ENCODE results near the gene TAS1R3. TPM values are rescaled to one million over a fixed set of nuclear protein-coding genes. Genes with fewer than 3 reads are reported as not detected.
A peak's percentile ranks its signal among the peaks of the same experiment; 100 is the strongest.

Gene TAS1R3
- total RNA-seq, 1 donor = 0.09 TPM

DNA sequence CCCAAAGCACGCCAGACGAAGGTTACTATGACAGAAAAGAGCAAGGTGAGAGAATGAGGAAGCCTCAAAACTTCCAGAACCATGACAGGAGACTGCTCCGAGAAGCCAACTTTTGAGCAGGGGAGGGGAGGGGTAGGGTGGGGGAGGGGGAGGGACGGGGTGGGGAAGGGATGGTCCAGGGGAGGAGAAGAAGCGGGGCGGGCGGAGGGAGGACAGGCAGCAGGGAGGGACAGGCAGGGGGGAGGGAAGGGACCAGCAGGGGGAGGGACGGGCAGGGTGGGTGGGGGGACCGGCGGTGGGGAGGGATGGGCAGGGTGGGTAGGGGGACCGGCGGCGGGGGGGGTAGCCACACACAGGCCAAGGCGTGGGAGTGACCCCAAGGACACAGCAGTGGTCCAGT, 8.7 kb upstream of the TAS1R3 start:
- TF ChIP-seq, protein P1, sequence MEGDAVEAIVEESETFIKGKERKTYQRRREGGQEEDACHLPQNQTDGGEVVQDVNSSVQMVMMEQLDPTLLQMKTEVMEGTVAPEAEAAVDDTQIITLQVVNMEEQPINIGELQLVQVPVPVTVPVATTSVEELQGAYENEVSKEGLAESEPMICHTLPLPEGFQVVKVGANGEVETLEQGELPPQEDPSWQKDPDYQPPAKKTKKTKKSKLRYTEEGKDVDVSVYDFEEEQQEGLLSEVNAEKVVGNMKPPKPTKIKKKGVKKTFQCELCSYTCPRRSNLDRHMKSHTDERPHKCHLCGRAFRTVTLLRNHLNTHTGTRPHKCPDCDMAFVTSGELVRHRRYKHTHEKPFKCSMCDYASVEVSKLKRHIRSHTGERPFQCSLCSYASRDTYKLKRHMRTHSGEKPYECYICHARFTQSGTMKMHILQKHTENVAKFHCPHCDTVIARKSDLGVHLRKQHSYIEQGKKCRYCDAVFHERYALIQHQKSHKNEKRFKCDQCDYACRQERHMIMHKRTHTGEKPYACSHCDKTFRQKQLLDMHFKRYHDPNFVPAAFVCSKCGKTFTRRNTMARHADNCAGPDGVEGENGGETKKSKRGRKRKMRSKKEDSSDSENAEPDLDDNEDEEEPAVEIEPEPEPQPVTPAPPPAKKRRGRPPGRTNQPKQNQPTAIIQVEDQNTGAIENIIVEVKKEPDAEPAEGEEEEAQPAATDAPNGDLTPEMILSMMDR (IDR thresholded peaks at IDR 0.05; ENCODE audit: insufficient read depth, low read length) = no peak
- DNase-seq (ENCODE audit: low read depth) = no peak
- H3K4me3 ChIP-seq (ENCODE audit: low read depth, low read length) = no peak overlapping the region

DNA sequence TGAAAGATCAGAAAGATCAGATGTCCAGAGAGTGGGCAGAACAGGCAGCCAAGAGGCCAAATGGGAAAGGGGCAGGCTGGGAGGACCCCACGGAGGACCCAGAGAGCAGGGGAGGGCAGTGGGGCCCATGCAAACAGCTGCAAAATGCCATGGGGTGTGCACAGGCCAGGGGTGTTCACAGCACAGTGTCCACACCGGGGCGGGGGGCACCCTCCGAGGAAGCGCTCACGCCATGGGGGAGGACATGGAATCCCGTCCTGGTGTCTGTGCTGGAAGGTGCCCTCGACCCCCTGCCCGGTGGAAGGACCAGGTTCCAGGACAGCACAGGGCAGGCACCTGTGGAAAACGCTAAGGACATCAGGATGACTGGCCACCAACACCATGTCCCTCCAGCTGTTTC, 8.1 kb upstream of the TAS1R3 start:
- H3K4me3 ChIP-seq (ENCODE audit: low read depth, low read length) = peak overlapping the region; percentile 13
- TF ChIP-seq, protein P1 (IDR thresholded peaks at IDR 0.05; ENCODE audit: insufficient read depth, low read length) = no peak
- DNase-seq (ENCODE audit: low read depth) = no peak

DNA sequence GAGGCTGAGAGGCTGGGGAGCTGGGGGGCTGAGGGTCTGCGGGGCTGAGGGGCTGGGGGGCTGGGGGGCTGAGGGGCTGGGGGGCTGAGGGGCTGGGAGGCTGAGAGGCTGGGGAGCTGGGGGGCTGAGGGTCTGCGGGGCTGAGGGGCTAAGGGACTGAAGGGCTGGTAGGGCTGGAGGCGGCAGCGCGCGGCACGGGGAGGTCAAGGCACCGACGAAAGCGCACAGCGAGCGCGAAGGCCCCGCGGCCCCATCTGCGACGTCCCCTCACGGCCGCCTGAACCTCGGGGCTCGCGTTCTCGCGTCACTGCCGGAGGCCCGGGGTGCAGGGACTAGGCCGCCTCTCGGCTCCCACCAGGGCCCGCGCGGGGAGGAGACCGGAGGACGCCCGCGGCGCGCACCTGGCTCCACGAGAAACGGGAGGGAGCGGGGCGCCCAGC, 7.0 kb upstream of the TAS1R3 start:
- DNase-seq (ENCODE audit: low read depth) = no peak
- TF ChIP-seq, protein P1 (IDR thresholded peaks at IDR 0.05; ENCODE audit: insufficient read depth, low read length) = no peak
- H3K4me3 ChIP-seq (ENCODE audit: low read depth, low read length) = peak overlapping the region; percentile 83

DNA sequence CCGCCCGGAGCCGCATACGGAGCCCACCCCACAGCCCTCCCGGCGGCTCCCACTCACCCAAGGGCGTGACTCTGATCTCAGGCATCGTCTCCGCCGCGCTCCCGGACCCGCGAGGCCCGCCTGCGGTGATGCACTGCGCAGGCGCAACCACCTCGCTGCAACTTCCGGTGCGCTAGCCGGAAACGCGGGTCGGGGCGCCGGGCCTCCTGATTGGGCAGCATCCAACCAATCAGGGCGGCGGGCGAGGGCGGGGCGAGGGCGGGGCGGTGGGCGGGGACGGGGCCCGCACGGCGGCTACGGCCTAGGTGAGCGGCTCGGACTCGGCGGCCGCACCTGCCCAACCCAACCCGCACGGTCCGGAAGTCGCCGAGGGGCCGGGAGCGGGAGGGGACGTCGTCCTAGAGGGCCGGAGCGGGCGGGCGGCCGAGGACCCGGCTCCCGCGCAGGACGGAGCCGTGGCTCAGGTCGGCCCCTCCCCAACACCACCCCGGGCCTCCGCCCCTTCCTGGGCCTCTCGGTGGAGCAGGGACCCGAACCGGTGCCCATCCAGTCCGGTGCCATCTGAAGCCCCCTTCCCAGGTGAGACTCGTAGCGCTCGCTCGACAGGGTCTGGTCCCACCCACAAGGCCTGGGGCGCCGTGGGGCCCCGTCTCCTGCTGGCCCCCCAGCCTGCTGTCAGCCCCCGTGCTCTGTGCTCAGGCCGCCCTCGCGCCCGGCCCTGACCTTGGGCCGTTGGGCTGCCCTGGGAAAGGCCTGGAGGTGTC, 6.4 kb upstream of the TAS1R3 start, which contains the start of the genes CPTP and INTS11:
Gene CPTP (plus strand): TSS at position 279 of the 764 bp plus-strand sequence. CDS start 2,109 bp downstream, outside the sequence.
Gene INTS11 (minus strand): TSS at position 137 of the 764 bp plus-strand sequence. CDS start 52 bp downstream, at position 85.
- TF ChIP-seq, protein P1 (IDR thresholded peaks at IDR 0.05; ENCODE audit: insufficient read depth, low read length) = no peak
- peak; percentile 88 for DNase-seq (ENCODE audit: low read depth)
- peak within 1 kb of the TSS; percentile 84 for H3K4me3 ChIP-seq (ENCODE audit: low read depth, low read length)

DNA sequence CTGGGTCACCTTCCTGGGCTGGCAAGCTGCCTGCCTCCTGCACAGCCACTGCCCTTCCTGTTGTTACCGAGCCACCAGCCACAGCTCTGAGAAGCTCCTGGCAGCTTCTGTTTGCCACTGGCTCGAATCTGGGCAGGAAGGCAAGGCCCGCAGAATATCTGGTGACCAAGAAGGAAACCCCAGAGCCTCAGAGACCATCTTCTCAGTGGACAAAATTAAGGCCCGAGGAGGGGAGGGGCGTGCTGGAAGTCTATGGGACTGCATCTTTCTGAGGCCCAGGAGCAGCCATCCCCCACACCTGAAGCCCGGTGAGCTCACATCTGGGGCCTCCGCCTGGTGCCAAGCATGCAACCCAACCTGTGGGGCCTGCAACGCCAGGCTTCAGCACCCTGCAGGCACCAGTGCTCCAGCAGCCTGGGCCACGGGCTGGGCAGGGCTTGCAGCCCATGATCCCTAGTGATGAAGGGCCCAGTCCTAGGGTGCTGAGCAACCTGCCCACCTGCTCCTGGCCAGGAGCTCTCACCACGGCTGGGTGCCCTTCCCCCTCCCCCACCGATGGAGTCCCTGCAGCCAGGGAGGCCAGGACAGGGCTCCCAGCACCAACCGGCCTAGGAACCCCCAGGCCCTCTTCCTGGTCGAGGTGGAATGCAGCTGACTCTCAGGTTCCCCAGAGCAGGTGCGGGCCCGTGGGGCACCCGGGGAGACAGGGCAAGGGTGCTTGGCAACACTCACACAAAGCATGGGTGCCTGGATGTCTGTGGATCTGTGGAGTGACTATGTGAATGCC, 5.6 kb upstream of the TAS1R3 start:
- no peak for DNase-seq (ENCODE audit: low read depth)
- TF ChIP-seq, protein P1 (IDR thresholded peaks at IDR 0.05; ENCODE audit: insufficient read depth, low read length) = no peak
- H3K4me3 ChIP-seq (ENCODE audit: low read depth, low read length) = peak overlapping the region; percentile 84

DNA sequence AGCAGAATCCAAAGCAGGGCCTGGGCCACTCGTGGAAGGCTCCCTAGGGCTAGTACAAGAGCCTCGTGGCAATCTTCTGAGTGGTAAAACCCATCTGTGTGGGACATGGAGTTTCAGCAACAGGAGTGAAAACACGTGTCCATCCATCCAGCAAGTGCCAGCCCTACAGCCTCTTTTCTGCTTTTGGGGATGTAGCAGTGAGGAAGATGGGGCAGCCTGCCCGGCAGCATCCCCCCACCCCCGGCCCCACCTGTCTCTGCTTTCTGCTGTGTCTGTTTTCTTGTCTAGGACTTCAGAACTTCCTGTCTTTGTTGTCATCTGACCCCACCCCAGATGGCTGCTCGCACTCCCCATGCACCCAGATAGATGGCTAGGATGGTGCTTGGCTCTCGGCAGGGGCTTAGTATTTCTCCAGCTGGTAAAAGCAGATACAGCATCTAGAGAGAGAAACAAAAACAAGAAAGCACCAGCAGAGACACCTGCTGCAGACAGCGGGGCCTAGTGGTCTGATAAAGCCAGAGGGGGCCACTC, 4.9 kb upstream of the TAS1R3 start:
- DNase-seq (ENCODE audit: low read depth) = no peak
- H3K4me3 ChIP-seq (ENCODE audit: low read depth, low read length) = peak overlapping the region; percentile 84

More for the DNA sequence above, 4.9 kb upstream of the TAS1R3 start:
- TF ChIP-seq, protein P1 (IDR thresholded peaks at IDR 0.05; ENCODE audit: insufficient read depth, low read length) = no peak

All from fibroblast of the aortic adventitia (primary cell).